Measurements from ENCODE around the gene BRSK2. TPM values are rescaled to one million over a fixed set of nuclear protein-coding genes. Genes with fewer than 3 reads are reported as not detected.
"Not testable (repeated sequence)": the region's sequence is repeated elsewhere in the genome, so short reads cannot be mapped to it uniquely, and the experiment has no call there.

The BRSK2 gene
- polyA plus RNA-seq, 4 donors: 0.27 to 7.9 (median 3.3) TPM; not detected in 1

DNA sequence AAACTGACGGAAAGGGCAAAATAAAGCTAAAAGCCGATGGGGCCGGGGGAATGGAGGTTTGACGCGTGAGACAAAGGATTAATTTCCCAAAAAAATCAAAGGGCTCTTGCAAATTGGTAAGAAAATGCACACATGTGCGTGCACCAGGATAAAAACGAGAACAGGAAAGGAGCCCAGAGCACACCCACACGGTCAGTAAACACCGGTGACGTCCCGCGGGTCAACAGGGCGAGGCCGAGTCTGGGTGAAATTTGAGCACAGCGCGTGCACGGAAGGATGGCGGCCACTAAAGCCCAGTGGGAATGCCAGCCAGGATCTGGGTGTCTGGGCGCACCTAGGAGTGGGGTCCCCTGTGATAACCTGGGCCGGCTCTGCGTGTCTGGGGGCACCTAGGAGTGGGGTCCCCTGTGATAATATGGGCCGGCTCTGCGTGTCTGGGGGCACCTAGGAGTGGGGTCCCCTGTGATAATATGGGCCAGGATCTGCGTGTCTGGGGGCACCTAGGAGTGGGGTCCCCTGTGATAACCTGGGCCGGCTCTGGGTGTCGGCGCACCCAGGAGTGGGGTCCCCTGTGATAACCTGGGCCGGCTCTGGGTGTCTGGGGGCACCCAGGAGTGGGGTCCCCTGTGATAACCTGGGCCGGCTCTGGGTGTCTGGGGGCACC, 44.4 kb downstream of the BRSK2 start:
- 51 to 64% (median 59%) methylated on average over 28 to 29 of the region's 29 CpGs for WGBS, 3 donors
- no peaks in the 10 kb centered on the region for H3K27me3 ChIP-seq (ENCODE audit: control insufficient read depth in 3 of 3, insufficient read depth in 3 of 3, low read length in 3 of 3)
- DNase-seq: no peak

DNA sequence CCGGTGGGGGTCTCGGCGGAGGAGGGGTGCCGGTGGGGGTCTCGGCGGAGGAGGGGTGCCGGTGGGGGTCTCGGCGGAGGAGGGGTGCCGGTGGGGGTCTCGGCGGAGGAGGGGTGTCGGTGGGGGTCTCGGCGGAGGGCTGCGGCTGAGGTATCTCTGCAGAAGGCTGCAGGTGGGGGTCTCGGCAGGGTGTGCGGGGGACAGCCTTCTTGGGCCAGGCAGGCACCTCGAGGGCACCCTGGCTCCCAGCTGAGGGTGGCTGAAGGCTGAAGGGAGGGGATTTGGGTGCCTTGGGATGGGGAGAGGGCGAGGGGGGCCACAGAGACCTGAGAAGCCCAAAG, 45.7 kb downstream of the BRSK2 start:
- peak overlapping the region in 1 of 3 donors; percentile 38 for H3K27ac ChIP-seq (ENCODE audit: low read depth in 1 of 3, low read length in 2 of 3)
- not testable (repeated sequence) for H3K27me3 ChIP-seq (ENCODE audit: control insufficient read depth in 3 of 3, insufficient read depth in 3 of 3, low read length in 3 of 3); H3K36me3 ChIP-seq (ENCODE audit: control insufficient read depth in 3 of 3, insufficient read depth in 2 of 3, low read depth in 1 of 3, low read length in 3 of 3); DNase-seq; FAIRE-seq; H3K9me3 ChIP-seq (ENCODE audit: control insufficient read depth in 2 of 2, insufficient read depth in 1 of 2, low read depth in 1 of 2, low read length in 1 of 2)
- H3K4me3 ChIP-seq (ENCODE audit: low read depth in 1 of 3, low read length in 3 of 3): peak overlapping the region in 1 of 3 donors; percentile 13
- WGBS, 3 donors: 48 to 85% (median 61%) methylated on average over 4 to 14 of the region's 20 CpGs
- peaks cover 0 to 37% (median 0%) of the 10 kb centered on the region in 3 donors for H3K4me1 ChIP-seq (ENCODE audit: control insufficient read depth in 3 of 3, insufficient read depth in 2 of 3, low read depth in 1 of 3, low read length in 2 of 3)

More for the DNA sequence above, 44.4 kb downstream of the BRSK2 start:
- H3K27ac ChIP-seq (ENCODE audit: low read depth in 1 of 3, low read length in 2 of 3): no peak overlapping the region
- FAIRE-seq: no peak
- no peaks in the 10 kb centered on the region for H3K36me3 ChIP-seq (ENCODE audit: control insufficient read depth in 3 of 3, insufficient read depth in 2 of 3, low read depth in 1 of 3, low read length in 3 of 3)
- peaks cover 0 to 35% (median 0%) of the 10 kb centered on the region in 3 donors for H3K4me1 ChIP-seq (ENCODE audit: control insufficient read depth in 3 of 3, insufficient read depth in 2 of 3, low read depth in 1 of 3, low read length in 2 of 3)
- H3K4me3 ChIP-seq (ENCODE audit: low read depth in 1 of 3, low read length in 3 of 3): no peak overlapping the region
- peaks cover 0 to 5% of the 10 kb centered on the region in 2 donors for H3K9me3 ChIP-seq (ENCODE audit: control insufficient read depth in 2 of 2, insufficient read depth in 1 of 2, low read depth in 1 of 2, low read length in 1 of 2)

- Histone ChIP-seq H3K27ac (ENCODE audit: low read depth in 1 of 3, low read length in 2 of 3) (peak overlapping the region in 1 of 3 donors; percentile 91), H3K9me3 (ENCODE audit: control insufficient read depth in 2 of 2, insufficient read depth in 1 of 2, low read depth in 1 of 2, low read length in 1 of 2) (peaks cover 0 to 4% of the 10 kb centered on the region in 2 donors), H3K27me3 (ENCODE audit: control insufficient read depth in 3 of 3, insufficient read depth in 3 of 3, low read length in 3 of 3) (no peaks in the 10 kb centered on the region), H3K4me3 (ENCODE audit: low read depth in 1 of 3, low read length in 3 of 3) (peak overlapping the region in 1 of 3 donors; percentile 27), H3K4me1 (ENCODE audit: control insufficient read depth in 3 of 3, insufficient read depth in 2 of 3, low read depth in 1 of 3, low read length in 2 of 3) (peaks cover 0 to 37% (median 0%) of the 10 kb centered on the region in 3 donors), H3K36me3 (ENCODE audit: control insufficient read depth in 3 of 3, insufficient read depth in 2 of 3, low read depth in 1 of 3, low read length in 3 of 3) (no peaks in the 10 kb centered on the region)
- 6 to 7% (median 6%) methylated on average over 14 to 29 of the region's 29 CpGs for WGBS, 3 donors
- DNase-seq (peak in 1 of 2 donors; percentile 76), FAIRE-seq (no peak)
Measured at GRCh38 chr11:1435820-1436467, 46.2 kb downstream of the BRSK2 start.

DNA sequence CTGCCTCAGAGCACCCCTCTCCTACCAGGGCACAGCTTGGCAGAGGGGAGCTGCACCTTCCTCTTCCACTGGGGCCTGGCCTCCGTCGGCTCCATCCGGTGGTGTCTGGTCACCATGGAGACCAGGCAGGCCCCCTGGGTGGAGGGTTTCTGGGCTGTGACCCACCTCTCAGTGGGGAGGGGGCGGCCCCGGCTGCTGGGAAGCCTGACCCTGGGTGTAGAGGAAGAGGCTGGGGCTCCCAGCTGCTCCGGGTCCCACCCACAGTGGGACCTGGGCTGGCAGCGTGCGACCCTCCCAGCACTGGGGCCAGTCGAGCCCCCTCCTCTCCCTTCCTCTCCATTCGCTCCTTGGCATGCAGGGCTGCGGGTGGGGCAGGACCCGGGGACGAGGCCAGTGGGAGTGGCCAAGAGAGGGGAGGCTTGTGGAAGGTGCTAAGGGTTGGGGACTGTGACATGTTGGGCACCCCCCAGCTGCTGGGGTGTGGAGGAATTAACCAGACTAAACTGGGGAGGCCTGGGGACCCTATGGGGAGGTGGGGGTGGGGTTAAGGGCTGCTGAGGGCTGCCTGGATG, 46.8 kb downstream of the BRSK2 start:
- 5 to 10% (median 9%) methylated on average over 7 to 13 of the region's 13 CpGs for WGBS, 3 donors
- DNase-seq (peak in 1 of 2 donors; percentile 55), FAIRE-seq (no peak)
- Histone ChIP-seq H3K36me3 (ENCODE audit: control insufficient read depth in 3 of 3, insufficient read depth in 2 of 3, low read depth in 1 of 3, low read length in 3 of 3) (no peaks in the 10 kb centered on the region), H3K9me3 (ENCODE audit: control insufficient read depth in 2 of 2, insufficient read depth in 1 of 2, low read depth in 1 of 2, low read length in 1 of 2) (peaks cover 0 to 4% of the 10 kb centered on the region in 2 donors), H3K27ac (ENCODE audit: low read depth in 1 of 3, low read length in 2 of 3) (peak overlapping the region in 1 of 3 donors; percentile 91), H3K4me3 (ENCODE audit: low read depth in 1 of 3, low read length in 3 of 3) (peak overlapping the region in 1 of 3 donors; percentile 27), H3K27me3 (ENCODE audit: control insufficient read depth in 3 of 3, insufficient read depth in 3 of 3, low read length in 3 of 3) (no peaks in the 10 kb centered on the region), H3K4me1 (ENCODE audit: control insufficient read depth in 3 of 3, insufficient read depth in 2 of 3, low read depth in 1 of 3, low read length in 2 of 3) (peaks cover 0 to 37% (median 0%) of the 10 kb centered on the region in 3 donors)

- peak overlapping the region in 1 of 3 donors; percentile 8 for H3K4me3 ChIP-seq (ENCODE audit: low read depth in 1 of 3, low read length in 3 of 3)
- H3K27me3 ChIP-seq (ENCODE audit: control insufficient read depth in 3 of 3, insufficient read depth in 3 of 3, low read length in 3 of 3): no peaks in the 10 kb centered on the region
- 5 to 33% (median 26%) methylated on average over 5 to 6 of the region's 6 CpGs for WGBS, 3 donors
- H3K36me3 ChIP-seq (ENCODE audit: control insufficient read depth in 3 of 3, insufficient read depth in 2 of 3, low read depth in 1 of 3, low read length in 3 of 3): no peaks in the 10 kb centered on the region
- peaks cover 0 to 4% of the 10 kb centered on the region in 2 donors for H3K9me3 ChIP-seq (ENCODE audit: control insufficient read depth in 2 of 2, insufficient read depth in 1 of 2, low read depth in 1 of 2, low read length in 1 of 2)
- no peak for FAIRE-seq
- H3K4me1 ChIP-seq (ENCODE audit: control insufficient read depth in 3 of 3, insufficient read depth in 2 of 3, low read depth in 1 of 3, low read length in 2 of 3): peaks cover 0 to 43% (median 0%) of the 10 kb centered on the region in 3 donors
- H3K27ac ChIP-seq (ENCODE audit: low read depth in 1 of 3, low read length in 2 of 3): peak overlapping the region in 1 of 3 donors; percentile 91
- peak; percentile 37 to 94 for DNase-seq
Measured at GRCh38 chr11:1437500-1437899, 47.8 kb downstream of the BRSK2 start.

DNA sequence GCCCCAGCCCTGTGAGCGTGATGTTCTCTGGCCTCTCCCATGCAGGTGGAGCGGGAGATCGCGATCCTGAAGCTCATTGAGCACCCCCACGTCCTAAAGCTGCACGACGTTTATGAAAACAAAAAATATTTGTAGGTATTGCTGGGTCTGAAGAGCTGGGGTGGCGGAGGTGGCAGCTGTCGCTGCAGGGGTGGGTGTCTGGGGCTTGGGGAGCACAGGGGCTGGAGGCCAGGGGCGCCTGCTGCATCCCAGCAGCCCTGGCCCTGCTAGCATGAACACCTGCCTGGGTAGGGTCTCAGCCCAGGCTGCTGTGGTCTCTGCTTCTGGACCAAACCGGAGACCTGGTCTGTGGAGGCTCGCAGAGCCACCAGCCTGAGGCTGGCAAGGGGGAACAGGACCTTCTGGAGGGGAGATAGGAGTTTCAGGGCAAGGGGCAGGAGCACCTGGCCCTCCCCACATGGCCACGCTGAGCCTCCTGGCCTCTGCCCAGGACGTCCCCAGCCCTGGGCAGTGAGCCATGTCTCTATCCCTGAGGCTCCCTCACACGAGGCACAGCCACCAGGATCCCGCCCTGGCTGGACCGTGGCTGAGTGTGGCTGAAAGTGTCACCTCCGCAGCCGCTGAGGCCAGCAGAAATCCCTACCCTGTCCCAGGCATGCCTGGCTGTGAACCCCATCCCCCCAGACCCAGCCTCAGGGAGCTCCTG, 48.7 kb downstream of the BRSK2 start:
- no peaks in the 10 kb centered on the region for H3K36me3 ChIP-seq (ENCODE audit: control insufficient read depth in 3 of 3, insufficient read depth in 2 of 3, low read depth in 1 of 3, low read length in 3 of 3)
- peaks cover 0 to under 1% of the 10 kb centered on the region in 2 donors for H3K9me3 ChIP-seq (ENCODE audit: control insufficient read depth in 2 of 2, insufficient read depth in 1 of 2, low read depth in 1 of 2, low read length in 1 of 2)
- H3K4me1 ChIP-seq (ENCODE audit: control insufficient read depth in 3 of 3, insufficient read depth in 2 of 3, low read depth in 1 of 3, low read length in 2 of 3): peaks cover 0 to 43% (median 0%) of the 10 kb centered on the region in 3 donors
- FAIRE-seq (no peak), DNase-seq (peak in 1 of 2 donors; percentile 33)
- 34 to 59% (median 35%) methylated on average over 19 of the region's 19 CpGs for WGBS, 3 donors
- peak overlapping the region in 1 of 3 donors; percentile 91 for H3K27ac ChIP-seq (ENCODE audit: low read depth in 1 of 3, low read length in 2 of 3)
- H3K27me3 ChIP-seq (ENCODE audit: control insufficient read depth in 3 of 3, insufficient read depth in 3 of 3, low read length in 3 of 3): no peaks in the 10 kb centered on the region
- H3K4me3 ChIP-seq (ENCODE audit: low read depth in 1 of 3, low read length in 3 of 3): no peak overlapping the region

- DNase-seq (no peak), FAIRE-seq (no peak)
- Histone ChIP-seq H3K4me3 (ENCODE audit: low read depth in 1 of 3, low read length in 3 of 3) (no peak overlapping the region), H3K27ac (ENCODE audit: low read depth in 1 of 3, low read length in 2 of 3) (peak overlapping the region in 1 of 3 donors; percentile 91), H3K27me3 (ENCODE audit: control insufficient read depth in 3 of 3, insufficient read depth in 3 of 3, low read length in 3 of 3) (no peaks in the 10 kb centered on the region), H3K36me3 (ENCODE audit: control insufficient read depth in 3 of 3, insufficient read depth in 2 of 3, low read depth in 1 of 3, low read length in 3 of 3) (peaks cover 0 to 2% (median 0%) of the 10 kb centered on the region in 3 donors), H3K9me3 (ENCODE audit: control insufficient read depth in 2 of 2, insufficient read depth in 1 of 2, low read depth in 1 of 2, low read length in 1 of 2) (no peaks in the 10 kb centered on the region), H3K4me1 (ENCODE audit: control insufficient read depth in 3 of 3, insufficient read depth in 2 of 3, low read depth in 1 of 3, low read length in 2 of 3) (peaks cover 0 to 43% (median 0%) of the 10 kb centered on the region in 3 donors)
- 55 to 77% (median 65%) methylated on average over 11 of the region's 11 CpGs for WGBS, 3 donors
Measured at GRCh38 chr11:1438967-1439330, 49.2 kb downstream of the BRSK2 start.

DNA sequence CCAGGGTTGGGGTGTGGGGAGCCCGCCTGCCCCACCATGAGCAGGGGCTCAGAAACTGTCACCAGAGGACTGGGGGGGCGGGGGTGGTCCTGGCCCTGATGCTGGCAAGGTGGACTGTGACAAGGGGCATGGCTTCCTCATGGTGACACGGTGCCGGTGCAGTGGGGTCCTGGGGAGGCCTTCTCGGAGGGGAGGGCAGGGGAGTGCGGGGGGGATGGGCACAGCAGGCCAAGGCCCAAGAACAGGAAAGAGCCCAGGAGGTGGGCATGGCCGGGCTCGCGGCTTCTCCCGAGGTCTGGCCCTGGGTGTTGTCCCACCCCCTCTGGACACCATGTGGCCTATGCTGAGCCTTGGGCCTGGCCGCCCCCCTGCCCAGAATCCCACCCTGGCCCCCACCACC, 49.6 kb downstream of the BRSK2 start:
- H3K27ac ChIP-seq (ENCODE audit: low read depth in 1 of 3, low read length in 2 of 3): no peak overlapping the region
- WGBS, 3 donors: 67 to 79% (median 79%) methylated on average over 9 to 11 of the region's 11 CpGs
- FAIRE-seq (no peak), DNase-seq (no peak)
- peaks cover 0 to 2% (median 0%) of the 10 kb centered on the region in 3 donors for H3K36me3 ChIP-seq (ENCODE audit: control insufficient read depth in 3 of 3, insufficient read depth in 2 of 3, low read depth in 1 of 3, low read length in 3 of 3)
- H3K9me3 ChIP-seq (ENCODE audit: control insufficient read depth in 2 of 2, insufficient read depth in 1 of 2, low read depth in 1 of 2, low read length in 1 of 2): no peaks in the 10 kb centered on the region
- H3K4me3 ChIP-seq (ENCODE audit: low read depth in 1 of 3, low read length in 3 of 3): no peak overlapping the region
- H3K4me1 ChIP-seq (ENCODE audit: control insufficient read depth in 3 of 3, insufficient read depth in 2 of 3, low read depth in 1 of 3, low read length in 2 of 3): peaks cover 0 to 43% (median 0%) of the 10 kb centered on the region in 3 donors
- H3K27me3 ChIP-seq (ENCODE audit: control insufficient read depth in 3 of 3, insufficient read depth in 3 of 3, low read length in 3 of 3): no peaks in the 10 kb centered on the region

Measured in small intestine (tissue), 7 donors.